ENCODE measurements around the gene FAM72A.
"Not testable (repeated sequence)": the region's sequence is repeated elsewhere in the genome, so short reads cannot be mapped to it uniquely, and the experiment has no call there.

FAM72A gene

DNA sequence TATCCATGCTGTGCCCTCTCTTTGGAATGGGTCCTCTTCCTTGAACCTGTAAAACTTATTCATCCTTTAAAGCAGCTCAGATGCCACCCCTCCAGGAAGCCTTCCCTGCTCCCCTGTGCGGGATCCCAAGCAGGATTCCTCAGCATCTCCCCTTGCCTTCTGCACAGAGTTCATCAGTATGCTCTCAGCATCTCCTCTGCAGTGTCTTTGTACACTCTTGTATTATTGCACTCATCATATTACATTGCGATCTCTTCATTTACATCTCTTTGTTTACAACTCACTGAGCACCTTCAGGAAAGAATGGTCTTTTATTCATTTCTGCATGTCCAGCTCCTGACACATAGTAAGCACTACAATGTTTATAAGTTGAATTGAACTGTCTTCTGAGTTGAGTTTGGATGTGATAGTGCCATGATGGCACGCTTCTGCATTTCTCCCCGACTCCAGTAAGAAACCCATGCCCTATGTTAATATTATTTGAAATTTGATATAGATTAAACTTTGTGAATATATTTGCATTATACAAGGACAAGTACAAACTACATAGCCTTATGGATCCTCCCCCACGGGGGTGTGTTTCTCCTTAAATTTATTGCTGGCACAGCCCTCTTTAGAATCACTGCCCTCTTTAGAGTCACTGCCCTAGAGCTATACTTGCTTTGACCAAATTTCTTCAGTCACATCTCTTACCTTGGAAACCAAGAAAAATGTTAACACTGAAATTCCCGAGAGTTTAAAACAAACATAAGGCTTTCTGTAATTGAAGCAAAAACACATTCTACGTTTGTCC lies 13.2 kb upstream of the FAM72A start:
- not testable (repeated sequence) for DNase-seq

DNA sequence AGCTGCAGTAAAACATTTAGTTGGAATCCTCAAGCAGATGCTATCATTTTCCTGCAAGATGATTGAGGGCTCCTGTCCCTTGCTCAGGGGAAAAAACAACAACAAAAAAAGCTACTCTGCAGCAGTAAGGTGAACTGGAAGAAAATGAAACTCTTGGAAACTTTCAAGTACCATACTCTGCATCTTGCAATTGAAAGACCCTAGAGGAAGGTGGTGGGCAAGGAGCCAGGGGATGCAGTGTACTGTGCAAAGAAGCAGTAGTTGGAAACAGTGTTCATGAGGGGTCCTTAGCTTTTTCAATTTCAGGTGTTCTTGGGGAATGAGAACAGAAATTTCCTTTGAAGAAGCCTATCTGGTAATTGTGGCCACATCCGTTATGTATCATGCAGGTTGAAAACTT lies 8.2 kb upstream of the FAM72A start:
- DNase-seq: not testable (repeated sequence)

DNA sequence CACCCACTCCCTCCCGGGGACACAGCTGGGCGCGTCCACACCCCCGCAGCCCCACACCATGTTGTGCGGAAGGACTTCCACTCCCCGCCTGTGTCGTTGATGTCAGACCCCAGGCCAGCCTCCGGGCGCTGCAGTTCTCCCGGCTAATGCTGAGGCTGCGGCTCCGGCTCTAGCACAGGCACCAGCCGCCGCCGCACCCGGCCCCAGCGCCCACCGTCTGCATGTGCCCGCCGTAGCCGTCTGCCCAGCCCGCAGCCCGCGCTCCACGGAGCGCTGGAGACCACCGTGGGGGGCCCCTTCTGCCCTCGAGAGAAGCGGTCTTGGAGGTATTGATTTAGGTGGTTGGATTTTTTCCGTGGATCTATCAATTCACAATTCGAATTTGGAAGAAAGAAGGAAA lies 2.9 kb upstream of the FAM72A start:
- DNase-seq: not testable (repeated sequence)

DNA sequence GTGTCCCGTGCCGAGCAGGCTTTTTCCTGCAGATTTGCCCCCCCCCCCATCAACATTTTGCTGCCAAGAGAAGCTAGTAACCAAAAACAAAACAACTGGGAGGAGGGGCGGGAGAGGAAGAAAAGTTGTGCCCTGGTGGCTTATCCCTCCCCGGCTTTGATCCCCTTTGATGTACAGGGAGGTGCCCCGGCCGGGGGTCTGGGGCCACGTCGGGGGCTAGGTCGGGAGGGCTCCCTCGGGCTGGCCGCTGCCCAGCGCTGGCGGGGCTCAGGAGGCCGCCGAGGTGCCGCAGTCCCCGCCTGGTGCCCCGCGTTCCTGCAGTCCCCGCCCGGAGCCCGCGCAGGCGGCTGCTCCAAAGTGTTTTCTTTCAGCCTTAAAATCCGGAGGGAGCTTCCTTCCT lies 2.2 kb upstream of the FAM72A start:
- DNase-seq: not testable (repeated sequence)

DNA sequence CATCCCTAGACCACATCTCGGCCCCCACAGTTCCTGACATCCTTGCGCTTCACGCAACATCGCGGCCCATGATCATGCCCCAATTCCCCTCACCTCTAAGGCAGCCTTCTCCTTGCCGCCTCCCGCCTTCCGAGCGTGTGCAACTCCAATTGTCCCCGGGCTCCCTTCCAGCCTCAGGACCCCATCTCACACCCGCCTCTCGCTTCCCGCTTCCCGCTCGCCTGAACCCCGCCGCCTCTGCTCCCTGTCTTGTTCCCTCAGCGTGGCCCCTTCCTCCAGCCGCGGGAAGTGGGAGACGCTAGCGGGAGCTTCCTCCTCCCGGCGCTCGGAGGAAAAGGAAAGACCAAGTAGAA lies 1.5 kb upstream of the FAM72A start:
- not testable (repeated sequence) for DNase-seq

DNA sequence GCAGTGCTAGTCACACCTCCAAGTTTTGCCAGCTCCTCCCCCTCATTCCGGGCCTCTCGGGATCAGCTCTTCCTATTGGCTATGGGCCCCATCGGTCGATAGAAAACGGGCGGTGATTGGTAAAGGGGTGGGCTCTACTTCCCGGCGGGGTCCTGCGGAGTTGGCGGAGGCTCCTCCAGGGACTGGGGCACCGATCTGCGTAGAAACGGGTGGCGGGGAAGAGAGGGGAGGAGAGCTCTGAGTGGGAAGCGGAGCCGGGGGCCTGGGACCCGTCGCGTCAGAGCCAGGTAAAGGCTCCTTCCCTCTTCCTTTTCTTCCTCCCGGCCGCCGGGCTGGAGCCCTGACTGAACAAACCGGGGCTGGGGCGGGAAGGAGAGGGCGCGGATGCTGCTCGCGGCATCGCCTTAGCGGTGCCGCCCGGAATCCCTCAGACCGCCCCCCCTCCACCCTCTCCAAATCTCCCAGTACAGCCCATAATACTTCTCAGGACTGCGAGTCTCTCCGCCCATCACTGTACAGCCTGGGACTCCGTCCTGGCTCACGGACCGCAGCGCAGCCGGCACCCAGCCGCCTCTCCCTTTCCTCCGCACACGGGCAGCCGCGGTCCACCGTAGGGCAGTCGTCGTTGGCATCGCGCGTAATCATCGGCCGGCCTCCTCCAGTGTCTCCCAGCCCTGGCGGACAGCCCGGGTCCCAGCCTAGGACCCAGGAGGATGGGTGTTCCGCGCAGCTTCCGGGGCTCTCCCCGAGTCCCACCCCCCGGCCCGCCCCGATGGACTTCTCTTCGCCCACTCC lies 922 bp upstream of the FAM72A start, which contains the start of gene SRGAP2:
Gene SRGAP2, plus strand, starts transcription at position 178 of the 795 bp plus-strand sequence. CDS start 2,430 bp downstream, outside the sequence.
- DNase-seq: peak; percentile 19

DNA sequence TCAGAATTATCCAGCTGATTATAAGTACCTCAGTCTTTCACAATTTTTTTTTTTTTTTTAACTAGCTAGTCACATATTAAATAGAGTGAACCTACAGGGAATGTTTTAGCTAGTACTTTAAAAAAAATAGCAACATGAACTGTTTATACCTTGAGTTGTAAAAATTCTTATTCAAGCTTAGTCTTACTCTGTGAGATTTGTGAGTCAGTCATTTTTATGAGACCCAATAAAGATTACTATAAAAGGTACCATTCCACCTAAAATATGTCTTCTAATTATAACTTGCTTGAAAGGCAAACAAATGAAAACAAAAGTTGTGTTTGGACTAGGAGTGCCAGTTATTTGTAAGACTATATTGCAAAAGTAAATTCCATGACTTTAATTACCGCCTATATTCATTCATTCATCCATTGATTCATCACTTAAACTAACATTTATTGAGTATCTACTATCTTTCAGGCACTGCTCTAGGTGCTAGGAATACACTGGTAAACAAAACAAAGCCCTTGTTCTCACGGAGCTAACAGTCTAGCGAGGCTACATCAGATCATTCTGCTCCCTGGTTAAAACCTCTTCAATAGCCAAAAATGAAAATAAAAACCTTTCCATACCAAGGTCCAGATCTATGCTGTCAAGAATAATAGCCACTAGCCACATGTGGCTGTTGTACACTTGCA lies 5.8 kb downstream of the FAM72A start:
- DNase-seq: not testable (repeated sequence)

DNA sequence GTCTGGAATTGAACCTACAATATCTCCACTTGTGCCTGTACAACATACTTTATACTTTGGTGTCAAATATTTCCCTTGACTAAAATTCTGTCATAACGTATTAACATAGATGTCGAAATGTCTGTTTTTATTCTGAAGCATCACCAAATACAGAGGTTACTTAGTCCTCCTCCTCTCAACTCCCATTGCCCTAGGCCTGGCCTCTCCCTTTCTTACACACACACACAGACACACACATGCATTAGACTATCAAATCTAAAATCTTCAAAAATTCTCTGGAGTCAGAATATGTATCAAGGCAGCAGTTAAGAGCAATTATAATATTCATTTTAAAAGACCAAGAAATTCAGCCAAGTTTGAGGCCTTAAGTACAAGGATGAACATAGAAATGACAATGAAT lies 7.5 kb downstream of the FAM72A start:
- DNase-seq: not testable (repeated sequence)

DNA sequence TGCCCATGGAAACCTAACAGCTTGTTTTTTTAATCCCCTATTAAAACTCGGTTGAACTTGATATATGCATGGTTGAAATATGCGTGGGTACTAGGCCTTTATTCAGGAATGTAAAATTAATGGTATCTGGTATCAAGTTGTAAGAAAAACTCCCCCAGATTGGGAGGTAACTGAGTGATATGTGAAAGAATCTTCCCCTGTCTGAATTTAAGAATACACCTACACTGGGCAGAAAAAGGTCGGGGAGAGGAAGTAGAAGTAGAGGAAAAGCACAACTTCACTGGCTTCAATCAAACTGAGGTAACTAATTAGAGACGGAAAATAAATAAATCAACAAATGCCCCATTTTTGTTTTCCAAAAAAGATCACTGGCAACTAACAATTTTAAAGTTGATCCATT lies 15.8 kb downstream of the FAM72A start:
- not testable (repeated sequence) for DNase-seq

DNA sequence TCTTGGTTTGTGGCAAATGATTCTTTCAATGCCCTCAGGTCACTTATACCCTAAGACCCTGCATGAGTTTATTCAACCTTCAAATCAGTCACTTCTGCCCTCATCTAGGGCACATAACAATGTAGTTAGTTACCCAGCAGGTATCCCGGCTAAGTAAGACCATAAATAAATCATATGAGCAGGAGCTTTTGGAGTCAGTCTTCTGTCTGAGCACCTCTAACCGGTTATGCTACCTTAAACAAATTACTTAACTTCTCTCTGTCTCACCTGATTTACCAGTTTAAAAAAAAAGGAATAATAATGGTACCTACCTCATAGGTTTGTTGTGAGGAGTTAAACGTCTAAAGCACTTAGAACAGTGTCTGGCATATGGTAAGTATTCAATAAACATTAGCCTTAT lies 16.9 kb downstream of the FAM72A start:
- not testable (repeated sequence) for DNase-seq

DNA sequence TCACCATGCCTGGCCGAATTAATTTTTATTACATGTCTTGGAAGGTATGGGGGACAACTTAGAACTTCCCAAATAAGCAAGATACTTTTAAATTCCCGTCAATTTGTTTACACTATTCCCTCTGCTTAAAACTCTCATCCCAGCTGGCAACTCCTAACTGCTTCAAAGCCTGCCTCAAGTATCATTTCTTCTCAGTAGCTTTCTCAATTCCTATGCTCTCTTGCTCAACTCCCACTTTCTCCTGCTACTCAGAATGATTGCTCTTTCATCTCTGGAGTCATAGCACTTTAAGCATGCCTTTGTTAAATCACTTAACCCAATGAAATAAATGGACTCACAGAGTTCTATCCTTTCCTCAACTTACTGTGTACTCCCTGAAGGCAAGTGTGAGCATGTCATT lies 18.9 kb downstream of the FAM72A start:
- DNase-seq: not testable (repeated sequence)

DNA sequence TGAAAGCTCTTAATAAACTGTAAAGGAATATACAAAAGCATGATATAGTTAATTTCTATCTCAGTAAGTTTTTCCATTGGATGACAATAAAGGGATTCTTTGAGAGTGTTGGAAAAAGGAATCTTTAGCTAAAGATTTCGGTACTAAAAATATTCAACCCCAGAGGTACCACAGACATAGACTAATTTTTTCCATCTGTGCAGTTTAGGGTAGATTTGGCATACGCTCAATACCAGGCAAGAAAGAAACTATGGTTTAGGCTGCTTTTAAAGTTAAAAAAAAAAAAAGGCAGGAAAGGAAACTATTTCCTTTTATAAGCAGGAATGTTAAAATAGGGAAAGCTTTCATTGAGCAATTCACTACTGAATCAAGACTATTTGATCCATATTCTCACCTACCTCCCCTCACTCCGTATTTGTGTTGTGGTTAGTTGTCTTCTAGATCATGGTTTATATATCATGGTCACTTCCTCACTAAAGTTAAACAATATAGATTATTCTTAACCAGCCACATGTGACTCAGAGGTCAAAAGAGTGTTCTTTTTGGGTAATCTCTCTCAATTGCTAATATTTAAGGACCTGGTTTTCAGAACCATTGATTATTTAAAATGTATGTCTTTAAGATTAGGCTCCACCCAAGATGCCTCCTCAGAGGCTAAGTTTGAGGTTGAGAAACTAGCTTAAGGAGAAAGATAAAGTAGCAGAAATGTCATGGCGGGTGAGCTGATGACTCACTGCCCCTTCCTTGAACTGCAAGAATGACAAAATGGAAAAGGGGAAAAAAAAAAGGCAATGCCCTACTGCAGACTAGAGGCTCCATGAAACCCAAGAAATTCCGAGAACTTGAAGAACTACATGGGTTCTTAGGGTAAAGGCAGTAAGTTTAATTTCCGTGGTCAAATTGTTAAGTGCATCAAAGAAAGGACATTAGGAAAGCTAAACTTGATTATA lies 20.0 kb downstream of the FAM72A start:
- not testable (repeated sequence) for DNase-seq

DNA sequence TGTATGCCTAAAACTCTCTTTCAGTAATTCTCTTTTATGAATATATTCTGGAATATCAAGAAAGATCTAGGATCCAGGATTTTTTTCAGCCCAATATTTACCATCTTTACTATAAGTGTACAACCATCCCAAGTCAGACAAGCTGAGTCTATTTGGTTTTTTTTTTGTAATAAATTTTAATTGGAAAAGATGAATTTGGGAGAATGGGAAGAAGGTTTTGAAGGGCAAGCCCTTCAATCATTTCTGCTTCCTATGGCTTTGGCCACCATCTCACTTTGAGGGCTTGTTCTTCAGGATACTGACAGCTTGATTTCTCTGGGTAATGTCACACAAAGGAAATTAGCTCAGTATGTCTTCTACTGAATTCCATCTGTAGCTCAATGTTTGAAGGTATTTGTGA lies 23.0 kb downstream of the FAM72A start:
- DNase-seq: not testable (repeated sequence)

DNA sequence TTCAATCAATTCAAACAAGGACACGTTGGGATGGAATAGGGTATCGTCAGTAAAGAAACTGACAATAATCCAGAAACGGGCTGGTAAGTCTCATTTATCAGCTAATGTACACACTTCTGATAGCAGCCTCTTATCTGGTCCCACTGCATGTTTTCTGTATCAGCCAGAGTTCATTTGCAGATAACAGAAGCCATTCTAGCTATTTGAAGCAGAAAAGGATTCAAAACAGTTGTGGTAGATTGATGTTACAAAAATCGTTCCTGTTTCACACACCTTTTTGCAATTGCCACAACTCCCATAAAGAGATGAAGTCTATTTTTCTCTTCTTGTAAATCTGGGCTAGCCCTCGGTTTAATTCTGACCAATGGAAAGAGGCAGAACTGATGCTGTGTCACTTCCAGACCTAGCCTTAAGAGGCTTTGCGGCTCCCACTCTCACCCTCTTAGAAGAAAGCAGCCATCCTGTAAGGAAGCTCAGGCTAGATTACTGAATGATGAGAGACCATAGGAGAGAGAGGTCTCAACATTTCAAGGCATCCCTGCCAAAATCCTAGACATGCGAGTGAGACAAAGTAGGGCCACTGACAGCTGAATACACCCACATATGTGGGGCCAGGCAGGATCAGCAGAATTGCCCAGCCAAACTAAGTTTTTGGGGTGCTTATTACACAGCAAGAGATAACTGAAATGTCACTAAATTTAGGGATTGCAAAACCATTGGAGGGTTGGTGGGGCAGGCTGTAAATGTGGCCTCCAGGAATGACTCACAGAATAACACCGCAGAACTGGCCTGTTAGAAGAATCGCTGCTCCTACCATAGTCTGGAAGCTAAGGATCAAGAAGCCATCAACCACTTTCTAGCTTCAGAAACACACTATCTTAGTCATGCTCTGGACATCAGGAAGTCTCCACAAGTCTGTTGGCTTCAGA lies 24.3 kb downstream of the FAM72A start:
- not testable (repeated sequence) for DNase-seq

DNA sequence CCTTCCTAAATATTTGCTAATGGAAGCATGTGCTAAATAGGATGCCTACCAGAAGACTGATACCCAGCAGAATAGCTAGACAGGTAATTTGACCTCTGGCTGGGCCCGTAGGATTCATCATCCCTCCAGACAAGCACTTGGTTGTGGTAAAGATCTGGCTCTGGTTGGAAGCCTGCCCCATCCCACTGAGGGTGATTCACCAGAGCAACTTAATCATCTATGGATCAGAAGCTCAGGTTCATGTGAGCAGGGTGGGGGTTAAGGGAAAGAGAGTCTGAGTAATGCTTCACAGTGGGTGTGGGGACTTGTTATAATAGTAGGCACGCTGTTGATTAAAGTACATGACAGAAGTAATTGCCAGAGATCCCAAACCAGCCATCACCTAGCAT lies 26.5 kb downstream of the FAM72A start:
- not testable (repeated sequence) for DNase-seq

DNA sequence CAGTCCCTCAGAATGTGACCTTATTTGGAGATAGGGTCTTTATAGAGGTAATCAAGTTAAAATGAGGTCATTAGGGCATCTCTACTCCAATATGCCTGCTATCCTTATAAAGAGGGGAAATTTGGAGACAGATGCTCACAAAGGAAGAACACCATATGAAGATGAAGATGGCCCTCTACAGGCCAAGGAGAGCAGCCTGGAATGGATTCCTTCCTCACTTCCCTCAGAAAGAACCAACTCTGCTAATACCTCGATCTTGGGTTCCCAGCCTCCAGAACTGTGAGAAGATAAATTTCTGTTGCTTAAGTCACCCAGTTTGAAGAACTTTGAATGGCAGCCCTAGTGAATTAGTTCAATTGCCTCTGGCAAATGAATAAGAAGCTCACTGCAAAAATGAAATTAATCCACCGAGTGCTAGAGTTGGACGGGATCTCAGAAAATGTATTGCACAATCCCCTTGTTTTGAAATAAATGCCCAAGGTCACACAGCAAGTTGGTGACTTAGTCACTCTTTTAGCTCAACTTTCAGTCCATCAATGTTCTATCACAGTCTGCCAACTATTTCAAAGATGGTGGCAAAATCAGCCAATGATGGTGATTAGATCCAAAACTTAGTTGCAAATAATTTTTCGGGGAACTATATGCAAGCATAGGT lies 27.1 kb downstream of the FAM72A start:
- not testable (repeated sequence) for DNase-seq

DNA sequence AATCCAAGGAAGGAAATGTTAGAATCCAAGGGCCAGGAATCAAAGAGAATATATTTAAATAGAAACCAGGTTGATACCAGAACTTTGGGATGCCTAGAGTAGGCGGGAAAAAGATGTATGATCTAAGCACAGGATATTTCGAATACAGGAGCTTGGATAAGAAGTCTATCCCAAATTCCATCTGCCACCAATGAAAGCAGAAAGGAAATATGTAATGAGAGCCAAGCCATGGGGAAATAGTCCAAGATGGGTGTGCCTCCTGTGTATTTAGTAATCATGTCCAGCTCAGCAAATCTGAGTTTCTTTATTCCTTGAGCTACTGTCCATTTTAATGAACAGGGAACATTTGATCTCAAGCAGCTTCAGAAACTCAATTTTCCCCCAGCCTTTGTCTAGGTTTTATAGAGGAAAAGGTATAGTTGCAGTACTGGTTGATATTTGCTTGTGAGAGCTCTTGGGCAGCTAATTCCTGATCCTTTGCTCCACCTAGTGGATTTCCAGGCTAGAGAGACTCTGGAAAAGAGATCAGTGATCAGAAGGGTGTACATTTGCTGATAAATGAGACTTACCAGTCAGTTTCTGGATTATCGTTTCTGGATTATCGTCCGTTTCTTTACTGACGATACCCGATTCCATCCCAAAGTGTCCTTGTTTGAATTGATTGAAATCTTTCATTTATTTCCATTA lies 28.3 kb downstream of the FAM72A start:
- DNase-seq: not testable (repeated sequence)

DNA sequence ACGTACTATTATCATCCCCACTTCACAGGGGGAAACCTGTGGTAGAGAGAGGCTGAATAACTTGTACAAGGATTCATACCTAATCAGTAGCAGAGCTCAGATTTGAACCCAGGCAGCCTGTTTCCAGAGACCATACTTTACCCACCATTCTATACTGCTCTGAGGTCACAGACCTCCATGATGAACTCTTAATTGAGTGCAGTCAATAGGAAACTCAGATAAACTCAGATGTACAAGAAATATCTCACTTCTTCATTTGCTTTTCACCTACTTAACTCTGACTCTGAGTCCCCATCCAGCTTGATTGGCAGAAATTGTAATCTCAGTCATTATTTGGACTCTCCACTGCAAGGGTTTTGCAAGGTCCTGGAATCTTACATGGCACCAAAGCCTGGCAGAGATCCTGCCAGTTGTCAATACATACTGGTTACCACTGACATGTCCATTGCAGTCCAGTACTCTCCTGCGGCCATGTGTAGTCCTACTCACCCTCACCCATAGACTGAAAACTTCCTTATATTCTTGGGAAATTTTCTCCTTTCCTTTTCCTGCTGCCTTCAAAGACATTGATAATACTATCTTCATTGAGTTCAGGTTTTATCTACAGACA lies 29.4 kb downstream of the FAM72A start:
- not testable (repeated sequence) for DNase-seq

DNA sequence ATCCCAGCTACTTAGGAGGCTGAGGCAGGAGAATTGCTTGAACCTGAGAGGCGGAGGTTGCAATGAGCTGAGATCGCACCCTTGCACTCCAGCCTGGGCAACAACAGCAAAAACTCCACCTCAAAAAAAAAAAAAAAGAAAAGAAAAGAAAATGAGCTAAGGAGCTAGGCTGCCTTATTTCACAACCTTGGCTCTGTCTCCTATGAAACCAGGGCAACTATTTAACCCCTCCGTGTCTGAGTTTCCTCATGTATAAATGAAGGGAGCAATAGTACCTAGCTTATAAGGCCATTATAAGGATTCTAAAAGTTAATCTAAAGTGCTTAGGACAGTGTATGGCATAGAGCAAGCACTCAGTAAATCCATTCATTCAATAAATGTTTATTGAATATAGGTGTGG lies 32.8 kb downstream of the FAM72A start:
- DNase-seq: not testable (repeated sequence)

Data from SHP77 treated with DMSO at 0.1 percent for 48 hours (cell line).